WI38 (cell line): ENCODE data around the gene ZNF268.

ENCODE experiments used
- H3K4me3 ChIP-seq: 2 replicates; pipeline ENCODE4 v1.5.1; 2011; ENCODE audit warnings: low read depth, mild to moderate bottlenecking, control low read depth, low read length
- CTCF ChIP-seq: IDR thresholded peaks from 2 replicates; pipeline ENCODE4 v1.5.1; 2012; ENCODE audit warnings: low read depth, mild to moderate bottlenecking, control low read depth, low read length

Gene ZNF268

GRCh38 chr12:133181238-133181959 lies at the start of gene ZNF268:
TSS of gene ZNF268 (plus strand) at chr12:133181495. CDS start at chr12:133181998, 503 bp downstream.
- peak; percentile 87 for TF ChIP-seq CTCF

GRCh38 chr12:133135747-133136146 lies 45.5 kb upstream of the ZNF268 start:
- no peak overlapping the region for H3K4me3 ChIP-seq
- TF ChIP-seq CTCF = no peak

More at GRCh38 chr12:133181238-133181959, at the start of gene ZNF268:
- H3K4me3 ChIP-seq = peak within 1 kb of the TSS; percentile 91

- H3K4me3 ChIP-seq = no peak overlapping the region
- no peak for TF ChIP-seq CTCF
Measured at GRCh38 chr12:133145981-133146380, 35.3 kb upstream of the ZNF268 start.

GRCh38 chr12:133156125-133156690 lies 25.1 kb upstream of the ZNF268 start:
- no peak for TF ChIP-seq CTCF
- H3K4me3 ChIP-seq = no peak overlapping the region

- H3K4me3 ChIP-seq = no peak overlapping the region
- no peak for TF ChIP-seq CTCF
Measured at GRCh38 chr12:133165776-133166175, 15.5 kb upstream of the ZNF268 start.

GRCh38 chr12:133172491-133172890 lies 8.8 kb upstream of the ZNF268 start:
- no peak for TF ChIP-seq CTCF
- no peak overlapping the region for H3K4me3 ChIP-seq

GRCh38 chr12:133174901-133175300 lies 6.4 kb upstream of the ZNF268 start:
- no peak for TF ChIP-seq CTCF
- no peak overlapping the region for H3K4me3 ChIP-seq
